Upper lobe of right lung (tissue), 1 donor: ENCODE results near the gene SHFL. TPM values are rescaled to one million over a fixed set of nuclear protein-coding genes. Genes with fewer than 3 reads are reported as not detected.

ENCODE experiments used
- ATAC-seq: fragments of 200-7000 bp; cut with Tn5 transposase; one replicate; pipeline ENCODE4 v1.9.1; 2020; ENCODE audit warnings: mild to moderate bottlenecking, moderate library complexity
- DNase-seq: peaks from one replicate; pipeline ENCODE4 v3.0.0-alpha.2; 2020
- H3K27ac ChIP-seq: fragments of 200-600 bp; one replicate; pipeline ENCODE4 v1.8.0; 2022
- H3K27me3 ChIP-seq: fragments of 200-600 bp; one replicate; pipeline ENCODE4 v1.8.0; 2022; ENCODE audit warnings: mild to moderate bottlenecking
- H3K36me3 ChIP-seq: fragments of 200-600 bp; one replicate; pipeline ENCODE4 v1.8.0; 2022
- H3K4me1 ChIP-seq: fragments of 200-600 bp; one replicate; pipeline ENCODE4 v1.8.0; 2022
- H3K4me3 ChIP-seq: fragments of 200-600 bp; one replicate; pipeline ENCODE4 v1.8.0; 2022; ENCODE audit warnings: mild to moderate bottlenecking
- H3K9me3 ChIP-seq: fragments of 200-600 bp; one replicate; pipeline ENCODE4 v1.8.0; 2022
- intact Hi-C: fragments of 100-400 bp; cut with DNase I; formaldehyde crosslinking; loops from one replicate; pipeline ENCODE4 v1.11.0; 2022
- total RNA-seq: library from RNA; stranded (reverse); fragmentation: NEBNext Ultra II Directional; extraction: Animal tissue kit (Norgen Biotek cat#: 25700); gene quantifications from one replicate; pipeline ENCODE4 v1.2.1, GENCODE V29; 2021
- TF ChIP-seq, protein P1 (sequence below): fragments of 200-600 bp; IDR thresholded peaks from one replicate; pipeline ENCODE4 v1.8.0; 2022; ENCODE audit warnings: antibody characterized with exemption
- donor health status: DM: no; HTN: yes; CAD: no; lungs with severe emphysema.

SHFL gene
- total RNA-seq, 1 donor from 2014 or later: 52.0 TPM

DNA sequence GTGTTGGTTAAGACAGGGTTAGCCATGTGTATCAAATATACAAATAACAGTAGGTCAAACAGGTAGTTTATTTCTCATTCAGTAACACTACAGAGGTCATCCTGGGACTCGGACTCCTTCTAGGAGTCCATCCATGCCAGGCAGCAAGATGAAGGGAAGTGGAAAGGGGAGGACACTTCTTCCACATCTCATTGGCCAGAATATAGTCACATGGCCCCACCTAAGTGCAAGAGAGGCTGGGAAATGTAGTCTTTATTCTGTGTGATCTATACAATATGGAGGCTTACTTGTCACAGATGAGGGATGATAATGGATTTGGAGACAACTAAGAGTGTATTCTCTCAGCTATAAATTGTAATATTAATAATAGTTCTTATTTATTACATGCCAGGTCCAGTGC, 41.7 kb upstream of the SHFL start:
- no peak for ATAC-seq
- no peak for DNase-seq
- TF ChIP-seq, protein P1, sequence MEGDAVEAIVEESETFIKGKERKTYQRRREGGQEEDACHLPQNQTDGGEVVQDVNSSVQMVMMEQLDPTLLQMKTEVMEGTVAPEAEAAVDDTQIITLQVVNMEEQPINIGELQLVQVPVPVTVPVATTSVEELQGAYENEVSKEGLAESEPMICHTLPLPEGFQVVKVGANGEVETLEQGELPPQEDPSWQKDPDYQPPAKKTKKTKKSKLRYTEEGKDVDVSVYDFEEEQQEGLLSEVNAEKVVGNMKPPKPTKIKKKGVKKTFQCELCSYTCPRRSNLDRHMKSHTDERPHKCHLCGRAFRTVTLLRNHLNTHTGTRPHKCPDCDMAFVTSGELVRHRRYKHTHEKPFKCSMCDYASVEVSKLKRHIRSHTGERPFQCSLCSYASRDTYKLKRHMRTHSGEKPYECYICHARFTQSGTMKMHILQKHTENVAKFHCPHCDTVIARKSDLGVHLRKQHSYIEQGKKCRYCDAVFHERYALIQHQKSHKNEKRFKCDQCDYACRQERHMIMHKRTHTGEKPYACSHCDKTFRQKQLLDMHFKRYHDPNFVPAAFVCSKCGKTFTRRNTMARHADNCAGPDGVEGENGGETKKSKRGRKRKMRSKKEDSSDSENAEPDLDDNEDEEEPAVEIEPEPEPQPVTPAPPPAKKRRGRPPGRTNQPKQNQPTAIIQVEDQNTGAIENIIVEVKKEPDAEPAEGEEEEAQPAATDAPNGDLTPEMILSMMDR: no peak
- no peaks in the 10 kb centered on the region for H3K36me3 ChIP-seq
- intact Hi-C loops: no loop called here
- peaks cover 12% of the 10 kb centered on the region for H3K27me3 ChIP-seq
- no peaks in the 10 kb centered on the region for H3K4me1 ChIP-seq
- H3K9me3 ChIP-seq: no peaks in the 10 kb centered on the region
- no peak overlapping the region for H3K4me3 ChIP-seq
- H3K27ac ChIP-seq: no peak overlapping the region

DNA sequence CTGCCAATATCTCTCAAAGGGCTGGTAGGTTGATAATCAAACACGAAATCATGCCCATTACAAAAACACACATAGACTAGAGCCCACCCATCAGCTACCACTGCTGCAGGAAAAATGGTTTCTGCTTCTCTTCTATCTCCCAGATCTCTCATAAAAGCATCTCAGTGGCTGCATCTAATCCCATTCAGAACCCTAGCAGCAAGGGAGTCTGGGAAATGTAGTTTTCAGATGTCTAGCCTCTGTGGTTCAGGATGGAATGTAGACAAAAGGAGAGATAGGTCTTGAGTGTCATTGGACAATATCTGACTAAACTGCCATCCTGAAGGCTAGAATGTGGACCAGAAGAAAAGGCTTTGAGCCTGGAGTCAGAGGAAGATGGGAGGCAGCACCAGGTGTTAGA, 40.7 kb upstream of the SHFL start:
- DNase-seq (no peak), ATAC-seq (no peak)
- Histone ChIP-seq H3K4me1 (no peaks in the 10 kb centered on the region), H3K9me3 (no peaks in the 10 kb centered on the region), H3K4me3 (no peak overlapping the region), H3K36me3 (no peaks in the 10 kb centered on the region), H3K27me3 (peaks cover 12% of the 10 kb centered on the region), H3K27ac (no peak overlapping the region)
- TF ChIP-seq, protein P1: no peak
- intact Hi-C loops: no loop called here

DNA sequence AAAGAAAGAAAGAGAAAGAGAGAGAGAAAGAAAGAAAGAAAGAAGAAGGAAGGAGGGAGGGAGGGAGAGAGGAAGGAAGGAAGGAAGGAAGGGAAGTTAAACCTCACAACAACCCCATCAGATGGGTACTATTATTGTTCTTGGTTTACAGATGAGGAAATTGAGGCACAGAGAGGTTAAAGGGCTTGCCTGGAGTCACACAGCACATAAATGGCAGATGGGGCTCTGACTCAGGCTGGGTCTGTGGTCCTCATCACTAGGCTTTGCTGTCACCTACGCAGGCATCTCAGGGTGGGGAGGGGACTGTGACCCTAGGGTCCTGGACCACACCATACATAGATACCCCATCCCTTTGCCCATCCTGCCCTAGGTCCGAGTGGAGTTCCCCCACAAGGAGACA, 36.5 kb upstream of the SHFL start:
- intact Hi-C loops: no loop called here
- TF ChIP-seq, protein P1: no peak
- no peak for ATAC-seq

DNA sequence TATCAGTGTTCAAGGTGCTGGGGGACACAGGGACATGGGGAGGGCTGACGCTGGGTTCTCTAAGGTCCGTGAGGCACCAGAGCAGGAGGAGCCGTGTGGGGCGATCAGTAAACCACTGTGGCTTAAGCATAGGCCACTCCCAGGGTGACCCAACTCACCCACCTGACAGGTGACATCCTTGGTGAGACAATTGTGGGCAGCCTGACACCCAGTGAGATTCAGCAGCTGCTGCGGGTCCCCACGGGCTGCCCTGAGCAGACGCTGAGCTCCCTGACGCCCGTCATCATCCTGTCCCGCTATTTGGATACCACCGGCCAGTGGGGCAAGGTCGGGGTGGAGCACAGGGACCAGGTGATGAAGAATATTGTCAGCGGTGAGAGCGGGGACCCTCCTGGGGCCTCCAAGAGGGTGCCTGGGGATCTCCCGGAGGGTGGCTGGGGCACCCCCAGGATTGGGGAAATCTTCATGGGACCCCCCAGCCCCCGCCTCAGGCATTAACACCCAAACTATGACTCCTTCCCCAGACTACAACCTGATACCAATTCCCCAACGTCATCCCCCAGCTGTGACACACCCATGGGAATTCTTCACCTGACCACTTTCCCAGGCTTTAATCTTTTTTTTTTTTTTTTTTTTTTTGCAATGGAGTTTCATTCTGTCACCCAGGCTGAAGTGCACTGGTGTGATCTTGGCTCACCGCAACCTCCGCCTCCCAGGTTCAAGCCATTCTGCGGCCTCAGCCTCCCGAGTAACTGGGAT, 33.3 kb upstream of the SHFL start:
- DNase-seq (no peak), ATAC-seq (no peak)
- Histone ChIP-seq H3K36me3 (no peaks in the 10 kb centered on the region), H3K9me3 (no peaks in the 10 kb centered on the region), H3K4me3 (no peak overlapping the region), H3K27ac (no peak overlapping the region), H3K27me3 (no peaks in the 10 kb centered on the region), H3K4me1 (no peaks in the 10 kb centered on the region)
- TF ChIP-seq, protein P1: no peak
- intact Hi-C loops: no loop called here

More for the DNA sequence above, 36.5 kb upstream of the SHFL start:
- no peak overlapping the region for H3K4me3 ChIP-seq
- no peaks in the 10 kb centered on the region for H3K9me3 ChIP-seq
- DNase-seq: no peak
- H3K27me3 ChIP-seq: peaks cover 12% of the 10 kb centered on the region
- no peak overlapping the region for H3K27ac ChIP-seq
- no peaks in the 10 kb centered on the region for H3K4me1 ChIP-seq
- H3K36me3 ChIP-seq: no peaks in the 10 kb centered on the region

DNA sequence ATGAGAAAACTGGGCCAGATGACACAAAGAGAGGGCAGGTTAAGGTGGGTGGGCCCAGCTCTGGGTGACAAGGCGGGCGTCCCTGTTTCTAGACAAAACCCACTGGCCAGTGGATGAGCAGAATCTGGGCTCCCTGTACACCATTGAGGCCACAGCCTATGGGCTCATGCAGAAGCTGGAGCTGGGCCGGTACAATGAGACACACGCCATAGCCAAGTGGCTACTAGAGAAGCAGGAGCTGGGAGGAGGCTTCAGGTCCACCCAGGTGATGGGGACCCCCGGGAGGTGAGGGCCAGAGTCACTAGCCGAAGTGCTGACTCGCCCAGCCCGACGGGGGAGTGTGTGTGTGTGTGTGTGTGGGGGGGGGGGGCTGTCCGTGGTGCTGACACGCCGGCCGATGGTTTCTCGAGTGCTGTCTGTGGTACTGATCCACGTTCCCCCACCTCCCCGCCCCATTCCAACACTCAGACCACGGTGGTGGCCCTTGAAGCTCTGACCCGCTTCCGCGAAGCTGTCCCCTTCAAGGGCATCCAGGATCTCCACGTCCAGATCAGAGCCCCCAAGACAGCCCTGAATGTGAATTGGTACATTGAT, 24.3 kb upstream of the SHFL start:
- no peaks in the 10 kb centered on the region for H3K9me3 ChIP-seq
- H3K27ac ChIP-seq: no peak overlapping the region
- H3K27me3 ChIP-seq: peaks cover 4% of the 10 kb centered on the region
- no peak for ATAC-seq
- DNase-seq: no peak
- H3K36me3 ChIP-seq: no peaks in the 10 kb centered on the region
- intact Hi-C loops: no loop called here
- TF ChIP-seq, protein P1: no peak
- no peaks in the 10 kb centered on the region for H3K4me1 ChIP-seq
- no peak overlapping the region for H3K4me3 ChIP-seq
